ENCODE data around the gene CDH9.
"Not testable (repeated sequence)": the region's sequence is repeated elsewhere in the genome, so short reads cannot be mapped to it uniquely, and the experiment has no call there.

Gene CDH9

DNA sequence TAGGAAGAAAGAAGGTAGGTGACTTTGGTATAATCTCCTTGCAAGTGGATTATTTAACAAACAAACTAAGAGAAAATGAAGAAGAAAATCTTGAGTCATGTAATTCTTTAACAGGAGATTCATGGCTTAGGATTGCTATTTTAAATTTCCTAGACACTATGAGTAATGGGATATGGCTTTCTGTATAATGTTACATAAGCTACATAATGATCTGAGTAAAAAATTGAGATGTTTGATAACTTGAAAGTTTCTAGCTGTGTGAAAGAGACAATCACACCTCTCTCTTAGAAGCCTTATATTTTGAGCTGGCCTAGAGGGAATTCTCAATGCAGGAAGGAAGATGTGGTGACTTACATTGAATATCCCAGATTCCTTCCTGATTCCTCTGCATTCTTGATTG is 92.5 kb downstream of the CDH9 start:
- no peak for DNase-seq (ENCODE audit: low spot score)

DNA sequence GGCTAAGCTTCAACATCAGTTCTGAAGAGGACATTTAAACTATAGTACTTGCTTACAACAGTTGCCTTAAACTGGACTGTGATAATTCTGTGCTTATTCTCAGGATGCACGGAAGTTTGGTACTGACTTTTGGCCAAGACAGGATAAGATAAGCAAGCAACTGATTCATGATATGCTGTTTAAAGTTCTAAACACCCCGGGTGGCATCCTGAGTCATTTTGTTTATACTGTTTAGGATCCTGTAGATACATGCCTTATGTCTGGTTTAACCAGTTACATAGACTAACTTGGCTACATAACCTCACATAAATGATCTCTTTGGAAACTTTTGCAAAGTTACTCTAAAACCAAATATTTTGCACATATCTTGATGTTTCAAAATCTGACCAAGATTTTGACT is 95.9 kb downstream of the CDH9 start:
- DNase-seq (ENCODE audit: low spot score), result no peak

DNA sequence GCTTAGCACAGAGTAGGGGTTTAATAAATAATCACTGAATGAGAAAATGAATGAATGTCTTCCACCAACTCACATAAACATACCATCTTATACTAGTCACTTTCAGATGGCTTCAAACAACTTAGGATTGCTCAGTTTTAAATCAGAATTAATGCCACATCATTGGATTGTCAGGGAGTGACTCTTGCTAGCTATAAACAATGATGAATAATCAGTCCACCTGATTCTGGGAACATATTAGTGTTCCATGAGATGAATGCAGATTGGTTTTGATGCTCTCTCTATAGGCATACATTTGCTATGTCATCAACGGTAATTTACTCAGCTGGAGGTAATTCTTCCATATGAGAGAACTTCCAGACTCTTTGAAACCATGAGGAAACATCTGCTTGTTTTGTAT is 97.4 kb downstream of the CDH9 start:
- DNase-seq (ENCODE audit: low spot score), result no peak

DNA sequence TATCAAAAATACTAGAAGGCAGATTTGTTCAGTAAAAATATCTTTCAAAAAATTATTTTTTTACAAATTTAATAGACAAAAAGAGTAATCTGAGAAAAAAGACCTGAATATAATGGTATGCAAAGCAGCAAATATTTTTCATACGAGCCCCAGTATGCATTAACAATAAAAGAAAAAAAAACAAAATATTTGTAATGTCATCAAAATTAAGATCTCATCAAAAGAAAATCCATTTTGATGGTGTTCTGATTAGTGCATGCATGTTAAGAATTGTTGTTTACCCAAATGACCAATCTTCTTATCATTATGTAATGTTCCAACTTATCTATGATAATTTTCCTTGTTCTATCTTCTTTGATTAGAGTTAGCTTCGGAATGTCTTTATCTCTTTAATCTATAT is 106.1 kb downstream of the CDH9 start:
- no peak for DNase-seq (ENCODE audit: low spot score)

DNA sequence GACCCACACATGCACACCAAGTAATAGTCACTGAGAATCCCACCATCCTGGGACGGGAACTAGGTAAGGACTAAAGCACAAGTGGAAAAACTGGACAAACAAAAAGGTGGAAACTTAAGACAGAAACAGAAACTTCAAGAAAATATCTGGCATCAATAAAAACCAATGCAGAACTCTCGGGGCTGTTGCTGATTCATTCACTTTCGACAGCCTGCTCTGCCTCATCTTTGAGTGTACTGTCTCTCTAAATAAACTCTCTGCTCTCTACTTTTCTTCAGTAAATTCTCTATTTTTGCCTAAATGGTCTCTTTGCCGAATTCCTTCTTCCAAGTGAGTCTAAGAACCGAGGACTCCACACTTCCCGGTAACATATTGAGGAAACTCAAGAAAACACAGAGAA is 116.9 kb downstream of the CDH9 start:
- DNase-seq (ENCODE audit: low spot score), result no peak

DNA sequence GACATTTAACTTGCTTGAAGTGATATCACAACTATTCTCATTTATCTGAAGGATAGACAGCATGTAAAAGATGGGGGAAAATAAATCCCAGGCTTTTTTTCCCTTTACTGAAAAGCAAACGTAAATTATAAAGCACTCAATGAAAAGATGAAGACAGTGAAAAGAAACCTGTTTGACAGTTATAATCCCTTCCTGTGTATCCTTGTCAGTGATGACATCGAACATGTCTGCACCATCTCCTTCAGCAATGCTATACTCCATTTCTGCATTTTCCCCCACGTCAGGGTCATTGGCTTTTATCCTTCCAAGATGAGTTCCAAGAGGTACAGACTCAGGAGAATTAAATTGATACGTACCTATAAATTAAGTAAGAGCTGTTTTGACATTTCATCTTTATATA is 134.9 kb downstream of the CDH9 start:
- no peak for DNase-seq (ENCODE audit: low spot score)

DNA sequence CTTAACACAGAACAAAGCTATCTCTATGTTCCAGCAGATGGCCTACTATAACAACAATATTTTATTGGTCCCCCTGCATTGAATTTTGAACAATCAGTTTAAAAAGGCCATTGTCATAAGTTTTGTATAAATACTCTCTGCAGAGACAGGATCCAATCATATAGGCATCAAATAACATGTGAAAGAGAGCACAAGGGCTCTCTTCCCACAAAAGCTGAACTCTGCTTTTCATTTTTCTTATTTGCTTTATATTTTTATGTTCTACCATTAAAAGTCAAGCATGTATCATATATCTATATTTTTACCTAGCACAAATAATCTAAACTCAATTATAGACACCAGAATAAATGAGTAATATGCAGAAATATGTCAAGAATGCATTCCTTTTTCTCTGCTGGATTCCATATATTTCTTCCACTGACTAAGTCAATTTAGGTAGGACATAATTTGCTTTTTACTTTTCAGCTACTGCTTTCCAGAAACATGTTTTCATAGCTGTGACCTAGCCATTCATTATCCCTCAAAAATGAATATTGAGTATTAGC is 143.6 kb downstream of the CDH9 start:
- DNase-seq (ENCODE audit: low spot score), result no peak

DNA sequence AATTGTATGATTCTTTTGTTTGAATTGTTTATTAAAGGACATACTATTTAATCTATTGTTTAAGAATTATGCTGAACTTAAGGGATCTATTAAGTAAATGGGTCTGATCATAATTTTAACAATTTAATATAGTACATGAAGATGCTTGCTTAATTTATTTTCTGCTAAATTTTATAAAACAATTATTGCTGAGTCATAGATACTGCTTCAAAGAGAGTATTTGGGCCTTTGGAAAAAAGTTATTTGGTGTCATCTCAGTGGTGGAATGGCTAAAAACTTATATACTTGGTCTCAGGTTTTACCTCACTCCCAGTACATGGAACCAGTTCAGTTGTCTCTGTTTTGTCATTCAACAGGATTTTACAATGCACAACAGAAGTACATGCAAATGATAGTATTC is 145.3 kb downstream of the CDH9 start:
- DNase-seq (ENCODE audit: low spot score), result no peak

DNA sequence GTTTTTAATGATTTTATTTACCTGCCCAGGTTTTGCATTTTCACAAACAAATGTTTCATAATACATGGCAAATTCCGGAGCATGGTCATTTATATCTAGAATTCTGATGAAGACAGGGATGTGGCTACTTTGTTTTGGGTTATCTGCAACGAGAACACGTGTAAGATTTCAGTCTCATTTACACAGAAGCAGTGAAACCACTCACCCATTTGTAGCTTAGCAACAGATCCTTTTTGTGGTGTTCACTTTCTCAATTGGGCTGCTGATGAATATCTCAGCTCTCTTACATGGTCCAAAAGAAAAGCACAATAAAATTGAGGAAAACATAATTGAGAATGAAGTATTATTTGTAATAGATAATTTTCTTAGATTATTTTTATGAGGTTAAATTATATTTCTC is 148.6 kb downstream of the CDH9 start:
- DNase-seq (ENCODE audit: low spot score), result no peak

DNA sequence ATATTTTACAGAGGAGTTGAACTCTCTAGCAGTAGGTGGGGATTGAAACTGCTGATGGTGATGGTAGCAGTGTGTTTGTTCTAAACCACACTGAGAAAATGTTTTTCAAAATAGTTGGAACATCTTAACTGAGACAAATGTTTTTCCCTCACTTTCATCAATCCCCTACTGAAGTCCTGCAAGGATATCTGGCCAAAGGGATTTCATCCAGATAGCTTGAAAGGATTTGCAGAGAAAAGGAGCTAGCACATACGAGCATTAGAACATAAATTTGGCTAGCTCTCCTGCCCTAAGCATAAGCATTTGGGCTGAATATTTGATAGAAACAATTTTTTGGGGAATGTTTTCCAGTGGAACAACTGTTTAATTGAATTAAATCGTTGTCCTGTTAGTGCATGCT is 153.9 kb downstream of the CDH9 start:
- no peak for DNase-seq (ENCODE audit: low spot score)

DNA sequence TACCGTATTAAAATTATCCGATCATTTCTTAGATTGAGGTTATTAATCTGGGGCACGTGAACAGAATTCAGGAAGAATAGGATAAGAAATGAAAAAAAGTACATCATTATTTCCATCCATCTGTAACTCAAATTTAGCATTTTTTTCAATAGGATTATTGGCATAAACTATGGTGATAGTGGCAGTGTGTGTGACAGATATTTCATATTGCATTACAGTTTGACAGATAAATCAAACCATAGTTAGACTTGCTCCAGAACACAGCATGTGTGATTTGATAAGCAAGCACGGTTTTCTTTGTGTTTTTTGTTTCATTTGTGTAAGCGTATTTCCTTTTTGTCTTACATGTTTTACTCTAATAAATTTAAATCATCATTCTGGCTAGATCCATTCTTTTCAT is 155.0 kb downstream of the CDH9 start:
- DNase-seq (ENCODE audit: low spot score), result no peak

DNA sequence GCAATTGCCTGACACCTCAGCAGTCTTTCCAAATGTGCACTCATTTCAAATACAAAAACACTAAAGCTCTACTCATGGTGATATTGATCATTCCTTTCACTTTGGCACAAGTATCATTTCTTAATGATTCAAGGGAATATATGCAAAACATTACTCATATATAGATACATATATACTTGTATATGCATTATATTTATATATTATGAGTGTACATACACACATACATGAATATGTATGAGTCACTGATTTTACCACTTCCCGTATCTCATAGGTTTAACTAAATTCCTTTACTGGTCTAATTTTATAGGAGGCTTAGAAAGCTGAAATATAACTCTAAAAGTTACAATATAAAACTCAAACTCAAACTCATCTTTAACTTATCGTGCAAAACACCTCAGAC is 156.5 kb downstream of the CDH9 start:
- DNase-seq (ENCODE audit: low spot score), result no peak

DNA sequence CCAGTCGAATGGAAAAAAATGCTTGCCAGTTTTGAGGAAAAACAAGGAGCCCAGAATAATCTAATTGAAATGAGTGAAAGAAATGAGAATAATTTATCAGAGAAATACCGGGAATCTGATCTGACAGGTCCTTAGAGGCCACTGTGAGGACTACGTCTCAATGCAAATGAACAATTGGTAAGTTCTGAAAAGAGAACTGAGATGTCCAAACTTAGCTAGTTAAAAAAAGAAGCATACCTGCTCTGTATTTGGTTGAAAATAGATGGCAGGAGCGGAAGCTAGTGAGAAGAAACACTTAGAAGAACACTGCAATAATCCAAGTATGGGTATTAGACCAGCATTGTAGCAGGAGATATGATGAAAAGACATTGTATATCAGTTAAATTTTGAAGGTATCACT is 161.2 kb downstream of the CDH9 start:
- DNase-seq (ENCODE audit: low spot score), result no peak

DNA sequence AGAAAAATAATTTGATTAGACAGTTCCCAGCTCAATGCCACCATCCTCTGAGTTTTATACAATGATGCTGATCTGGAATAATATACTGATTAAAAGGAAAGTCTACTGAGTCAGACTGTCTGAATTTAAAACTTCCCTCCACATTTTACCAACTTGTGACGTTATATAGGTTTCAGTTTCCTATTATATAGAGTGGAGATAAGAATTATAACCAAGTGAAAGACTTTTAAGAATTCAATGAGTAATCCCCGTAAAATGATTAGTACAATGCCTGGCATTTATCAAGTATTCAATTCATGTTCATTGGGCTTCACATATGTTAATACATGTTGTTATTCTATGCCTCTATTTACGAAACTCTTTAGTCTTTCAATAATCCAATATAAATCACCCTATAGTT is 166.0 kb downstream of the CDH9 start:
- no peak for DNase-seq (ENCODE audit: low spot score)

DNA sequence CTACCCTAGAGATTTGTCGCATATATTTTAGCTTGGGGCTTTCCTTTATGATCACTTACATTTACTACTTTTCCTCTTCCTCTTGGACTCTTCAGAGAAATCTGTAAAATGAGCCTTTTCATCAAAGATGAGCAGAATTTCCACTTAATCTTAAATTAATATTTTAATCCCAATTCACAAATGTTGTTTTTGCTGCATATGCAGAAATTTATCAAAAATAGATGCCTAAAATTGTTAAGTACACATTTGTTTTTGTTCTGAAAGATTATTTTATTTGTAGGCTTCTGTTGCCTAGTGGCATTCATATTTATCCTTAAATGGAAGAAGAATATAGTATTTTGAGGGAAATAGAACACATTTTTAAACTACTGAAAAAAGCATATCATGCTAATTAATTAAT is 168.6 kb downstream of the CDH9 start:
- no peak for DNase-seq (ENCODE audit: low spot score)

DNA sequence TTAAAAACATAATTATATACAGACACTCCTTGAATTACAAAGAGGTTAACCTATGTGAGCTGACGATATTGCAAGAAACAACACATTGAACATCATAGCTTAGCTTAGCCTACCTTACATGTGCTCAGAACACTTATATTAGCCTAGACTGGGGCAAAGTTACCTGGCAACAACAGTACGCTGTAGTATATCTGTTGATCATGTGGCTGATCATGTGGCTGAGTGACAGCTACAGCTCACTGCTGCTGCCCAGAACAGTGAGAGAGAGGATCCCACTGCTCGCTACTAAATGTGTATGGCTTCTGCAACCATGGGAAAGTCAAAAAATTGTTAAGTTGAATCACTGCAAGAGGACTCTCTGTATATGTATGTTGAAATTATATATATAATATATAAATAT is 169.9 kb downstream of the CDH9 start:
- no peak for DNase-seq (ENCODE audit: low spot score)

DNA sequence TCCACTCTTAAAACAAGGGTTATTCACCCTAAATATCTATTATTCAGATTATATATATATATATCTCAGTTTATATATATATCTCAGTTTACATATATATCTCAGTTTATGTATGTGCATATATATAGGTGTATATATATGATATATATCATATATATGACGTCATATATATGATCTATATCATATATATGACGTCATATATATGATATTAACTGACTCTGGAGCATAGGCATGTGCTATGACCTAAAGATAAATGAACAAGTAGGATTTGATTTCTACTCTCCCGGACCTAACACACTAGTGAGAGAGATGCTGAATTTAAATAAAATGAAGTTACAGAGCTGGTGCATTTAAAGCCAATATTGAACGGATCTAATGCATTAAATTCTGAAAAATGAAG is 174.3 kb downstream of the CDH9 start:
- no peak for DNase-seq (ENCODE audit: low spot score)

DNA sequence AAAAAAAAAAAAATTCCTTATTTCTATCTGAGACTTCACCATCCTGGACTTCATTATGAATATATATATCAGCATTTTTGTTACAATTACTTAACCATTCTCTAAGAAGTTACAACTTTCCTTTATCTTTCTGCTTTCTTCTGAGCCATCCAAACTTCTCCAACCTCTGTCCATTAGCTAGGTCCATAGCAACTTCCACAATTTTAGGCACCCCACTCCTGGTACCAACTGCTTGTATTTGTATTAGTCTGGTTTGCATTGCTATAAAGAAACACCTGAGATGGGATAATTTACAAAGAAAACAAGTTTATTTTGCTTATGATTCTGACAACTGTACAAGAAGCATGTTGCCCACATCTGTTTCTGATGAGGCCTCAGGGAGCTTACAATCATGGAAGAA is 182.1 kb downstream of the CDH9 start:
- DNase-seq (ENCODE audit: low spot score), result no peak

DNA sequence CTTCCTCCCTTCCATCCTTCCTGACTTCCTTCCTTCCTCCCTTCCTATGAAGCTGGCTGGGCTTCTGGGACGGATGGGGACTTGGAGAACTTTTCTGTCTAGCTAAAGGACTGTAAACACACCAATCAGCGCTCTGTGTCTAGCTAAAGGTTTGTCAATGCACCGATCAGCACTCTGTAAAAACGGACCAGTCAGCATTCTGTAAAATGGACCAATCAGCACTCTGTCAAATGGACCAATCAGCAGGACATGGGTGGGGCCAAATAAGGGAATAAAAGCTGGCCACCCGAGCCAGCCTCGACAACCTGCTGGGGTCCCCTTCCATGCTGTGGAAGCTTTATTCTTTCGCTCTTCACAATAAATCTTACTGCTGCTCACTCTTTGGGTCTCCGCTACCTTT is 185.9 kb downstream of the CDH9 start:
- DNase-seq (ENCODE audit: low spot score), result not testable (repeated sequence)

DNA sequence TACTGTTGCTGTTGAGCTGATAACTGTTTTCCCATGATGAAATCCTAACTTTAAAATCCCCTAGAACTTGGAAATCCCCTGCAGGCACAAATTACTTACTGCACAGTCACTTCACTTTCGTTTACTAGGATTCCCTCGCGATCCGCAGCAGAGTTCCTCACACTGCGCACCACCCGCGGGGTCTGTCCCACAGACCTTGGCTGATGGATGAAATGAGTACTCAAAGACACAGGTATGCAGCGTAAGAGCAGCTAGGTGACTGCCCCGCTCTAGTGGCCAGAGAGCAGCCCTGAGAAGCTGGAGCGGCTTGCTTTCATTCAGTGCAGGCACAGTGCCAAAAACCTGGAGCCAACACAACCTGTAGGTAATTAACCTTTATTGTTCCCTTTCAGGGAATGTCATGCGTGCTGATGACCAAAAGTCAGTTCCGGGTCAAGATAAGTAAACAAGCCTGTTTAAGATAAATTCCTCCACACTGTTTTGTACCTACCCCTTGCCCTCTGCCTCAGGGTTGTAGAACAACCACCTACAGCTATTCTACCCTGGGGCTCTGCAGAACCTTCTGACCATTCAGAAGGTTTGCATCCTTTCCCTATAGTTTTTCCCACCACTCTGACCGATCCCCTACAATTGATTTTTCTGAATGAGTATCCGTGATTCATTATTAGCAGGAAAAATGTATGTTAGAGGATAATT is 191.2 kb downstream of the CDH9 start:
- no peak for DNase-seq (ENCODE audit: low spot score)

DNA sequence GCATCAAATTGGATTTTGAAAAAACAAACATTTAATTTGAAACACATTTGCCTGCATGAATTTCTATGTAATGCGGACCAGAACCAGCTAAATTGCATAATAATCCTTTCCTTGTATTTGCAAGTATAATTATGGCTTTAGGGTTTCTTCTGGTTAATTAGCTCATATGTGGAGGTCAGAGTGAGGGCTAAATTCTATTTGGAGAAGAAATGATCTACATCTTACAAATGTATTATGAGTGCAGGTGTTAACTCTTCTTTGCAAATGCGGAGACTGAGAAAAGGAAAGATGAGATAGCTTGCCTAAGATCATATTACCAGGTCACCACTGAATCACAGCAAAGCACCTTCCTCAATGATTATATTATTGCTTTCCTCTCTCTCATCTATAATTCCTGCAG is 194.7 kb downstream of the CDH9 start:
- DNase-seq (ENCODE audit: low spot score), result no peak

DNA sequence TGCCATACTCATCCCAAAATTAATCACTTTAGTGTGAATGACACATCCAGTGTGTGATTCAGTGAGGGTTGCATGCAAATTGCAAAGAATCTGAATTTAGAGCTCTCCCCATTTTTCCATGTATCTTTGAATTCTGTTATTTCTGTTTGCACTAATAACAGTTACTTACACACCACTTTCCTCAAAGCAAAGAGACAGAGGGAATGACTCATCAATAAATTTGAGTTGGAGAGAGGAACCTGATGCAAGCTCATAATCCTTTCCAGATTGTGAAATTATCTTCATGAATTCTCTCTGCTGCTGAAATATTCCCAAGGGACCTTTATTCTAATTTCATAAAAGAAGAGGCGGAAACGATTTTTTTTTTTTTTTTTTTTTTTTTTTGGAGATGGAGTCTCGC is 204.8 kb downstream of the CDH9 start:
- no peak for DNase-seq (ENCODE audit: low spot score)
